Activated naive CD8-positive, alpha-beta T cell treated with anti-CD3 and anti-CD28 coated beads for 36 hours (primary cell): ENCODE data around the gene OR4N5. TPM values are rescaled to one million over a fixed set of nuclear protein-coding genes. Genes with fewer than 3 reads are reported as not detected.
"Not testable (repeated sequence)": the region's sequence is repeated elsewhere in the genome, so short reads cannot be mapped to it uniquely, and the experiment has no call there.

Experiments used
- DNase-seq: peaks from one replicate; pipeline ENCODE4 v3.0.0; 2021
- H3K27ac Mint-ChIP-seq: one replicate; pipeline ENCODE4 v1.8.0; 2022; ENCODE audit warnings: mild to moderate bottlenecking, moderate library complexity, mixed read lengths
- H3K27me3 Mint-ChIP-seq: one replicate; pipeline ENCODE4 v1.8.0; 2022; ENCODE audit warnings: mild to moderate bottlenecking, mixed read lengths
- H3K36me3 Mint-ChIP-seq: one replicate; pipeline ENCODE4 v1.8.0; 2021; ENCODE audit warnings: mild to moderate bottlenecking, mixed read lengths
- H3K4me1 Mint-ChIP-seq: one replicate; pipeline ENCODE4 v1.8.0; 2021; ENCODE audit warnings: mixed read lengths
- H3K4me3 Mint-ChIP-seq: one replicate; pipeline ENCODE4 v1.8.0; 2022; ENCODE audit warnings: mild to moderate bottlenecking, moderate library complexity, mixed read lengths
- H3K9me3 Mint-ChIP-seq: one replicate; pipeline ENCODE4 v1.8.0; 2022; ENCODE audit warnings: mixed read lengths
- total RNA-seq, 2 experiments: library from RNA; stranded (reverse); gene quantifications; one replicate each; pipeline ENCODE4 v1.2.3, GENCODE V29; 2021

The OR4N5 gene
- not detected for total RNA-seq

GRCh38 chr14:20138520-20138919, at the start of gene OR4N5:
OR4N5 (plus strand) TSS chr14:20138820; CDS start chr14:20143736, 4,916 bp downstream.
- peaks cover 9% of the 10 kb centered on the region for H3K27me3 Mint-ChIP-seq
- no peak for DNase-seq
- no peak within 1 kb of the TSS for H3K4me3 Mint-ChIP-seq
- no peak within 1 kb of the TSS for H3K27ac Mint-ChIP-seq
- H3K4me1 Mint-ChIP-seq: no peaks in the 10 kb centered on the region
- H3K9me3 Mint-ChIP-seq: no peaks in the 10 kb centered on the region
- no peaks in the 10 kb centered on the region for H3K36me3 Mint-ChIP-seq

GRCh38 chr14:20092050-20092449, 46.6 kb upstream of the OR4N5 start:
- Mint-ChIP-seq H3K4me3 (no peak overlapping the region), H3K27me3 (peaks cover 6% of the 10 kb centered on the region), H3K9me3 (no peaks in the 10 kb centered on the region), H3K36me3 (no peaks in the 10 kb centered on the region), H3K4me1 (no peaks in the 10 kb centered on the region), H3K27ac (no peak overlapping the region)
- DNase-seq: no peak

GRCh38 chr14:20093442-20093841, 45.2 kb upstream of the OR4N5 start:
- Mint-ChIP-seq H3K36me3 (no peaks in the 10 kb centered on the region), H3K4me1 (no peaks in the 10 kb centered on the region), H3K27ac (no peak overlapping the region), H3K4me3 (no peak overlapping the region), H3K27me3 (peaks cover 7% of the 10 kb centered on the region), H3K9me3 (no peaks in the 10 kb centered on the region)
- DNase-seq: no peak

GRCh38 chr14:20098926-20099770, 39.5 kb upstream of the OR4N5 start:
- not testable (repeated sequence) for DNase-seq, H3K4me3 Mint-ChIP-seq, H3K27ac Mint-ChIP-seq, H3K4me1 Mint-ChIP-seq, H3K36me3 Mint-ChIP-seq, H3K27me3 Mint-ChIP-seq, H3K9me3 Mint-ChIP-seq

GRCh38 chr14:20110438-20110837, 28.2 kb upstream of the OR4N5 start, which contains the start of gene OR4K17:
OR4K17 (plus strand) TSS chr14:20110739; CDS start chr14:20117500, 6,761 bp downstream.
- H3K9me3 Mint-ChIP-seq: peaks cover under 1% of the 10 kb centered on the region
- H3K27ac Mint-ChIP-seq: no peak within 1 kb of the TSS
- H3K4me3 Mint-ChIP-seq: no peak within 1 kb of the TSS
- no peaks in the 10 kb centered on the region for H3K4me1 Mint-ChIP-seq
- no peaks in the 10 kb centered on the region for H3K36me3 Mint-ChIP-seq
- H3K27me3 Mint-ChIP-seq: no peaks in the 10 kb centered on the region
- DNase-seq: no peak

GRCh38 chr14:20112321-20112720, 26.3 kb upstream of the OR4N5 start:
- DNase-seq: no peak
- H3K36me3 Mint-ChIP-seq: no peaks in the 10 kb centered on the region
- no peaks in the 10 kb centered on the region for H3K27me3 Mint-ChIP-seq
- no peaks in the 10 kb centered on the region for H3K4me1 Mint-ChIP-seq
- H3K9me3 Mint-ChIP-seq: no peaks in the 10 kb centered on the region
- no peak overlapping the region for H3K4me3 Mint-ChIP-seq
- no peak overlapping the region for H3K27ac Mint-ChIP-seq

- peaks cover 1% of the 10 kb centered on the region for H3K36me3 Mint-ChIP-seq
- no peaks in the 10 kb centered on the region for H3K4me1 Mint-ChIP-seq
- no peak overlapping the region for H3K4me3 Mint-ChIP-seq
- H3K27me3 Mint-ChIP-seq: peaks cover 17% of the 10 kb centered on the region
- H3K9me3 Mint-ChIP-seq: peaks cover 19% of the 10 kb centered on the region
- no peak overlapping the region for H3K27ac Mint-ChIP-seq
- DNase-seq: no peak
Observed at GRCh38 chr14:20116748-20117147, 21.9 kb upstream of the OR4N5 start.

- DNase-seq: no peak
- no peak overlapping the region for H3K27ac Mint-ChIP-seq
- peaks cover 22% of the 10 kb centered on the region for H3K27me3 Mint-ChIP-seq
- peaks cover 1% of the 10 kb centered on the region for H3K36me3 Mint-ChIP-seq
- H3K4me3 Mint-ChIP-seq: no peak overlapping the region
- peaks cover 20% of the 10 kb centered on the region for H3K9me3 Mint-ChIP-seq
- no peaks in the 10 kb centered on the region for H3K4me1 Mint-ChIP-seq
Observed at GRCh38 chr14:20118795-20119194, 19.8 kb upstream of the OR4N5 start.

- Mint-ChIP-seq H3K9me3 (no peaks in the 10 kb centered on the region), H3K27me3 (peaks cover 7% of the 10 kb centered on the region), H3K4me1 (no peaks in the 10 kb centered on the region), H3K4me3 (no peak overlapping the region), H3K36me3 (no peaks in the 10 kb centered on the region), H3K27ac (no peak overlapping the region)
- no peak for DNase-seq
Observed at GRCh38 chr14:20143911-20144310, 5.3 kb downstream of the OR4N5 start.

GRCh38 chr14:20144820-20145219, 6.2 kb downstream of the OR4N5 start:
- no peaks in the 10 kb centered on the region for H3K9me3 Mint-ChIP-seq

GRCh38 chr14:20164462-20164861, 25.8 kb downstream of the OR4N5 start:
- Mint-ChIP-seq H3K36me3 (no peaks in the 10 kb centered on the region), H3K9me3 (peaks cover 18% of the 10 kb centered on the region), H3K27ac (no peak overlapping the region), H3K4me1 (no peaks in the 10 kb centered on the region), H3K4me3 (no peak overlapping the region), H3K27me3 (peaks cover 4% of the 10 kb centered on the region)
- DNase-seq: no peak

More at GRCh38 chr14:20144820-20145219, 6.2 kb downstream of the OR4N5 start:
- DNase-seq: no peak
- Mint-ChIP-seq H3K4me1 (no peaks in the 10 kb centered on the region), H3K4me3 (no peak overlapping the region), H3K27me3 (peaks cover 13% of the 10 kb centered on the region), H3K27ac (no peak overlapping the region), H3K36me3 (no peaks in the 10 kb centered on the region)

GRCh38 chr14:20167091-20167490, 28.5 kb downstream of the OR4N5 start:
- Mint-ChIP-seq H3K27ac (no peak overlapping the region), H3K9me3 (peaks cover 18% of the 10 kb centered on the region), H3K4me1 (no peaks in the 10 kb centered on the region), H3K27me3 (peaks cover 4% of the 10 kb centered on the region), H3K36me3 (no peaks in the 10 kb centered on the region), H3K4me3 (no peak overlapping the region)
- DNase-seq: no peak

- not testable (repeated sequence) for H3K27me3 Mint-ChIP-seq, H3K36me3 Mint-ChIP-seq, H3K4me1 Mint-ChIP-seq, H3K4me3 Mint-ChIP-seq, H3K27ac Mint-ChIP-seq, H3K9me3 Mint-ChIP-seq, DNase-seq
Observed at GRCh38 chr14:20169852-20170251, 31.2 kb downstream of the OR4N5 start.

GRCh38 chr14:20174205-20174604, 35.6 kb downstream of the OR4N5 start:
- H3K4me1 Mint-ChIP-seq, H3K27me3 Mint-ChIP-seq, H3K4me3 Mint-ChIP-seq, H3K36me3 Mint-ChIP-seq, DNase-seq, H3K27ac Mint-ChIP-seq, H3K9me3 Mint-ChIP-seq: not testable (repeated sequence)

GRCh38 chr14:20176330-20176729, 37.7 kb downstream of the OR4N5 start:
- H3K36me3 Mint-ChIP-seq: no peaks in the 10 kb centered on the region
- H3K4me3 Mint-ChIP-seq: no peak overlapping the region
- H3K9me3 Mint-ChIP-seq: no peaks in the 10 kb centered on the region
- H3K4me1 Mint-ChIP-seq: no peaks in the 10 kb centered on the region
- H3K27me3 Mint-ChIP-seq: peaks cover 3% of the 10 kb centered on the region
- DNase-seq: no peak
- H3K27ac Mint-ChIP-seq: no peak overlapping the region

- Mint-ChIP-seq H3K27me3 (peaks cover 3% of the 10 kb centered on the region), H3K4me1 (no peaks in the 10 kb centered on the region), H3K9me3 (no peaks in the 10 kb centered on the region), H3K36me3 (no peaks in the 10 kb centered on the region), H3K27ac (no peak overlapping the region), H3K4me3 (no peak overlapping the region)
- DNase-seq: no peak
Observed at GRCh38 chr14:20177433-20177974, 38.9 kb downstream of the OR4N5 start.
